ENCODE measurements around the gene GTF3C1.

DNA sequence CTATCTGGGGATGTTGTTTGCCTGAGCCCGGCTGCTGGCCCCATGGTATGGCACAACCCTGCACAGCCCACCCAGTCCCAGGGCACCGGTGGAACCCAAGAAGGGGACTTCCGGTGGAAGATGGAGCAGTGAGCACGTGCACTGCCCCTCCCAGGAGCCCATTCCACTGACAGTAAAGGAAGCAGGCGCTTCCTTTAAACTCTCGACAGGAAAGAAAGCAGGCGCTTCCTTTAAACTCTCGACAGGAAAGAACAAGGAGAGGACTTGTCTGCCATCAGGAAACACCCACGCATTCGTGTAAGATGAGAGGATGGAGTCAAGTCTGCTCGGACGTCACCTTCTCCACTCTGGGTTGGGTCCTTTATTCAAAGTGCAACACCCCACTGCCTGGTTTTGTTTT is 94.0 kb downstream of the GTF3C1 start:
- TF ChIP-seq POLR2A (IDR thresholded peaks at IDR 0.05), result no peak
- TF ChIP-seq, protein P1, sequence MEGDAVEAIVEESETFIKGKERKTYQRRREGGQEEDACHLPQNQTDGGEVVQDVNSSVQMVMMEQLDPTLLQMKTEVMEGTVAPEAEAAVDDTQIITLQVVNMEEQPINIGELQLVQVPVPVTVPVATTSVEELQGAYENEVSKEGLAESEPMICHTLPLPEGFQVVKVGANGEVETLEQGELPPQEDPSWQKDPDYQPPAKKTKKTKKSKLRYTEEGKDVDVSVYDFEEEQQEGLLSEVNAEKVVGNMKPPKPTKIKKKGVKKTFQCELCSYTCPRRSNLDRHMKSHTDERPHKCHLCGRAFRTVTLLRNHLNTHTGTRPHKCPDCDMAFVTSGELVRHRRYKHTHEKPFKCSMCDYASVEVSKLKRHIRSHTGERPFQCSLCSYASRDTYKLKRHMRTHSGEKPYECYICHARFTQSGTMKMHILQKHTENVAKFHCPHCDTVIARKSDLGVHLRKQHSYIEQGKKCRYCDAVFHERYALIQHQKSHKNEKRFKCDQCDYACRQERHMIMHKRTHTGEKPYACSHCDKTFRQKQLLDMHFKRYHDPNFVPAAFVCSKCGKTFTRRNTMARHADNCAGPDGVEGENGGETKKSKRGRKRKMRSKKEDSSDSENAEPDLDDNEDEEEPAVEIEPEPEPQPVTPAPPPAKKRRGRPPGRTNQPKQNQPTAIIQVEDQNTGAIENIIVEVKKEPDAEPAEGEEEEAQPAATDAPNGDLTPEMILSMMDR (IDR thresholded peaks at IDR 0.05), result no peak
- no peak for TF ChIP-seq POLR2AphosphoS5 (IDR thresholded peaks at IDR 0.05)
